Stimulated activated CD8-positive, alpha-beta memory T cell treated with anti-CD3 and anti-CD28 coated beads, Interleukin-15, amount 100 ng/mL, for 24 hours (primary cell): Measurements from ENCODE around the gene PSMD12.
A peak's percentile ranks its signal among the peaks of the same experiment; 100 is the strongest.

Experiments used
- DNase-seq: peaks from one replicate; pipeline ENCODE4 v3.0.0-alpha.2; 2020; ENCODE audit warnings: low read depth

PSMD12 gene

GRCh38 chr17:67386965-67387551 lies 20.7 kb upstream of the PSMD12 start:
- peak; percentile 62 for DNase-seq

GRCh38 chr17:67385122-67385988 lies 19.0 kb upstream of the PSMD12 start:
- DNase-seq = no peak

GRCh38 chr17:67381929-67382257 lies 15.5 kb upstream of the PSMD12 start:
- DNase-seq = no peak

GRCh38 chr17:67379251-67379630 lies 12.9 kb upstream of the PSMD12 start:
- no peak for DNase-seq

GRCh38 chr17:67378454-67379250 lies 12.3 kb upstream of the PSMD12 start:
- peak; percentile 71 for DNase-seq

GRCh38 chr17:67377488-67378453 lies 11.4 kb upstream of the PSMD12 start:
- no peak for DNase-seq

- DNase-seq = peak; percentile 65
These were observed 10.5 kb upstream of the PSMD12 start, which contains the start of gene PITPNC1 for GRCh38 chr17:67376737-67377487. TSS of gene PITPNC1 (plus strand) at chr17:67377281.

GRCh38 chr17:67376415-67376736 lies 10.0 kb upstream of the PSMD12 start:
- no peak for DNase-seq

- no peak for DNase-seq
These were observed 9.3 kb upstream of the PSMD12 start for GRCh38 chr17:67375716-67376115.

- no peak for DNase-seq
These were observed 8.7 kb upstream of the PSMD12 start for GRCh38 chr17:67375054-67375427.

- DNase-seq = peak; percentile 76
These were observed 8.1 kb upstream of the PSMD12 start for GRCh38 chr17:67374329-67375053.

- no peak for DNase-seq
These were observed 6.4 kb upstream of the PSMD12 start for GRCh38 chr17:67372751-67373150.

GRCh38 chr17:67369676-67370075 lies 3.3 kb upstream of the PSMD12 start:
- DNase-seq = no peak

- DNase-seq = no peak
These were observed 612 bp downstream of the PSMD12 start for GRCh38 chr17:67365738-67366192.

- no peak for DNase-seq
These were observed 1.3 kb downstream of the PSMD12 start for GRCh38 chr17:67364847-67365737.

GRCh38 chr17:67362173-67362572 lies 4.2 kb downstream of the PSMD12 start:
- no peak for DNase-seq

GRCh38 chr17:67360880-67361279 lies 5.5 kb downstream of the PSMD12 start:
- DNase-seq = no peak

GRCh38 chr17:67359960-67360791 lies 6.2 kb downstream of the PSMD12 start:
- no peak for DNase-seq
